Measurements from ENCODE around the gene ZFAND3. TPM values are rescaled to one million over a fixed set of nuclear protein-coding genes. Genes with fewer than 3 reads are reported as not detected.
A peak's percentile ranks its signal among the peaks of the same experiment; 100 is the strongest.
"Not testable (repeated sequence)": the region's sequence is repeated elsewhere in the genome, so short reads cannot be mapped to it uniquely, and the experiment has no call there.

ZFAND3 gene
- total RNA-seq, 1 donor from 2014 or later, result 16.5 TPM

- peak in 1 of 2 donors; percentile 52 for DNase-seq (ENCODE audit: low read depth in 2 of 2)
Observed at GRCh38 chr6:37934276-37934675, 114.7 kb downstream of the ZFAND3 start.

GRCh38 chr6:37936150-37936549 is 116.6 kb downstream of the ZFAND3 start:
- no peak for DNase-seq (ENCODE audit: low read depth in 2 of 2)

GRCh38 chr6:37936906-37937305 is 117.4 kb downstream of the ZFAND3 start:
- DNase-seq (ENCODE audit: low read depth in 2 of 2), result peak; percentile 17 to 39

- no peak for DNase-seq (ENCODE audit: low read depth in 2 of 2)
Observed at GRCh38 chr6:37938909-37939308, 119.4 kb downstream of the ZFAND3 start.

GRCh38 chr6:37940074-37940847 is 120.7 kb downstream of the ZFAND3 start:
- DNase-seq (ENCODE audit: low read depth in 2 of 2), result peak; percentile 51 to 82

GRCh38 chr6:37941871-37942270 is 122.3 kb downstream of the ZFAND3 start:
- no peak for DNase-seq (ENCODE audit: low read depth in 2 of 2)

GRCh38 chr6:37942606-37943376 is 123.3 kb downstream of the ZFAND3 start:
- DNase-seq (ENCODE audit: low read depth in 2 of 2), result no peak

GRCh38 chr6:37943436-37944058 is 124.0 kb downstream of the ZFAND3 start:
- no peak for DNase-seq (ENCODE audit: low read depth in 2 of 2)

- DNase-seq (ENCODE audit: low read depth in 2 of 2), result no peak
Observed at GRCh38 chr6:37946057-37946456, 126.5 kb downstream of the ZFAND3 start.

- DNase-seq (ENCODE audit: low read depth in 2 of 2), result no peak
Observed at GRCh38 chr6:37947468-37947867, 127.9 kb downstream of the ZFAND3 start.

GRCh38 chr6:37948584-37948983 is 129.1 kb downstream of the ZFAND3 start:
- not testable (repeated sequence) for DNase-seq (ENCODE audit: low read depth in 2 of 2)

- DNase-seq (ENCODE audit: low read depth in 2 of 2), result no peak
Observed at GRCh38 chr6:37952027-37952426, 132.5 kb downstream of the ZFAND3 start.

- no peak for DNase-seq (ENCODE audit: low read depth in 2 of 2)
Observed at GRCh38 chr6:37954791-37955190, 135.3 kb downstream of the ZFAND3 start.

- peak in 1 of 2 donors; percentile 7 for DNase-seq (ENCODE audit: low read depth in 2 of 2)
Observed at GRCh38 chr6:37956711-37957275, 137.3 kb downstream of the ZFAND3 start.

- no peak for DNase-seq (ENCODE audit: low read depth in 2 of 2)
Observed at GRCh38 chr6:37959061-37959460, 139.5 kb downstream of the ZFAND3 start.

GRCh38 chr6:37960139-37960935 is 140.8 kb downstream of the ZFAND3 start:
- DNase-seq (ENCODE audit: low read depth in 2 of 2), result no peak

- DNase-seq (ENCODE audit: low read depth in 2 of 2), result not testable (repeated sequence)
Observed at GRCh38 chr6:37962481-37963080, 143.1 kb downstream of the ZFAND3 start.

GRCh38 chr6:37965964-37966676 is 146.6 kb downstream of the ZFAND3 start:
- peak in 1 of 2 donors; percentile 78 for DNase-seq (ENCODE audit: low read depth in 2 of 2)

GRCh38 chr6:37966801-37967200 is 147.3 kb downstream of the ZFAND3 start:
- no peak for DNase-seq (ENCODE audit: low read depth in 2 of 2)

GRCh38 chr6:37967651-37968050 is 148.1 kb downstream of the ZFAND3 start:
- DNase-seq (ENCODE audit: low read depth in 2 of 2), result no peak

Measured in lung microvascular endothelial cell (primary cell).